GM19452 (cell line): ENCODE data around the gene RAB6B.

Source experiments
- ATAC-seq: cut with Tn5 transposase; IDR thresholded peaks from one replicate; pipeline ENCODE4 v1.9.1; 2021; ENCODE audit not compliant: unreplicated experiment

RAB6B gene

GRCh38 chr3:133860519-133860918 is 35.2 kb downstream of the RAB6B start:
- no peak for ATAC-seq

- ATAC-seq: no peak
These were observed 36.1 kb downstream of the RAB6B start for GRCh38 chr3:133859381-133860234.

GRCh38 chr3:133857767-133858166 is 37.9 kb downstream of the RAB6B start:
- no peak for ATAC-seq

GRCh38 chr3:133856316-133856715 is 39.4 kb downstream of the RAB6B start:
- no peak for ATAC-seq

GRCh38 chr3:133855772-133856171 is 39.9 kb downstream of the RAB6B start:
- no peak for ATAC-seq

GRCh38 chr3:133855002-133855370 is 40.7 kb downstream of the RAB6B start:
- ATAC-seq: no peak

GRCh38 chr3:133854264-133855001 is 41.2 kb downstream of the RAB6B start:
- no peak for ATAC-seq

- no peak for ATAC-seq
These were observed 41.8 kb downstream of the RAB6B start for GRCh38 chr3:133853925-133854227.

GRCh38 chr3:133853063-133853924 is 42.4 kb downstream of the RAB6B start:
- no peak for ATAC-seq

GRCh38 chr3:133851931-133852330 is 43.8 kb downstream of the RAB6B start:
- ATAC-seq: no peak

GRCh38 chr3:133851266-133851906 is 44.3 kb downstream of the RAB6B start:
- ATAC-seq: peak; percentile 55

- ATAC-seq: no peak
These were observed 45.6 kb downstream of the RAB6B start for GRCh38 chr3:133850034-133850433.

- no peak for ATAC-seq
These were observed 46.3 kb downstream of the RAB6B start for GRCh38 chr3:133849346-133849745.

GRCh38 chr3:133845127-133845526 is 50.6 kb downstream of the RAB6B start:
- no peak for ATAC-seq

- ATAC-seq: no peak
These were observed 52.0 kb downstream of the RAB6B start for GRCh38 chr3:133843634-133844033.

- no peak for ATAC-seq
These were observed 53.5 kb downstream of the RAB6B start for GRCh38 chr3:133842158-133842557.

- no peak for ATAC-seq
These were observed 54.5 kb downstream of the RAB6B start for GRCh38 chr3:133841196-133841595.

- no peak for ATAC-seq
These were observed 54.9 kb downstream of the RAB6B start for GRCh38 chr3:133840767-133841166.

GRCh38 chr3:133840055-133840737 is 55.5 kb downstream of the RAB6B start:
- ATAC-seq: no peak
